ENCODE measurements around the gene MACROD2. TPM values are rescaled to one million over a fixed set of nuclear protein-coding genes. Genes with fewer than 3 reads are reported as not detected.
"Not testable (repeated sequence)": the region's sequence is repeated elsewhere in the genome, so short reads cannot be mapped to it uniquely, and the experiment has no call there.

The MACROD2 gene
- total RNA-seq, 1 experiment from 2014 or later: 3.1 TPM

- CTCF ChIA-PET: no interaction called here
- no peaks in the 10 kb centered on the region for H3K4me1 Mint-ChIP-seq (ENCODE audit: insufficient read depth, unreplicated experiment)
- intact Hi-C loops (cut with micrococcal nuclease): no loop called here
Observed at GRCh38 chr20:16011519-16011918, 2016.2 kb downstream of the MACROD2 start.

DNA sequence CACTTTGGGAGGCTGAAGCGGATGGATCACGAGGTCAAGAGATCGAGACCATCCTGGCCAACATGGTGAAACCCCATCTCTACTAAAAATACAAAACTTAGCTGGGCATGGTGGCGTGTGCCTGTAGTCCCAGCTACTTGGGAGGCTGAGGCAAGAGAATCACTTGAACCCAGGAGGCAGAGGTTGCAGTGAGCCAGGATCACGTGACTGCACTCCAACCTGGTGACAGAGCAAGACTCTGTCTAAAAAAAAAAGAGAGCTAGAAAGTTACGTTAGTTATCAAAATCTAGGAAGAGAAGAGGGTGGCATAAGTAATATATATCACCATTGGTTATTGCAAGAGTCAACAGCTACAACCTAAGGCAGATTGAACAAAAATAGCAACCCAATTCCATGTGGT lies 2017.6 kb downstream of the MACROD2 start:
- H3K36me3 Mint-ChIP-seq (ENCODE audit: insufficient read depth, unreplicated experiment); H3K9me3 Mint-ChIP-seq (ENCODE audit: unreplicated experiment); POLR2A ChIA-PET; DNase-seq (ENCODE audit: unreplicated experiment); H3K4me1 Mint-ChIP-seq (ENCODE audit: insufficient read depth, unreplicated experiment); intact Hi-C loops (cut with micrococcal nuclease); BruUV-seq (replicated peaks); H3K27ac Mint-ChIP-seq (ENCODE audit: low read depth, unreplicated experiment); H3K27me3 Mint-ChIP-seq (ENCODE audit: insufficient read depth, unreplicated experiment); H3K4me3 Mint-ChIP-seq (ENCODE audit: unreplicated experiment): not testable (repeated sequence)
- CTCF ChIA-PET: interaction anchor here (0.7 kb wide), 2 partner anchors 50 to 242 kb away, joined by 3 read pairs; no protein-coding TSS in a partner anchor

More at GRCh38 chr20:16011519-16011918, 2016.2 kb downstream of the MACROD2 start:
- no peaks in the 10 kb centered on the region for H3K27me3 Mint-ChIP-seq (ENCODE audit: insufficient read depth, unreplicated experiment)
- no peak overlapping the region for H3K27ac Mint-ChIP-seq (ENCODE audit: low read depth, unreplicated experiment)
- no peak for DNase-seq (ENCODE audit: unreplicated experiment)
- no peaks in the 10 kb centered on the region for H3K36me3 Mint-ChIP-seq (ENCODE audit: insufficient read depth, unreplicated experiment)
- TF ChIP-seq, protein P1, sequence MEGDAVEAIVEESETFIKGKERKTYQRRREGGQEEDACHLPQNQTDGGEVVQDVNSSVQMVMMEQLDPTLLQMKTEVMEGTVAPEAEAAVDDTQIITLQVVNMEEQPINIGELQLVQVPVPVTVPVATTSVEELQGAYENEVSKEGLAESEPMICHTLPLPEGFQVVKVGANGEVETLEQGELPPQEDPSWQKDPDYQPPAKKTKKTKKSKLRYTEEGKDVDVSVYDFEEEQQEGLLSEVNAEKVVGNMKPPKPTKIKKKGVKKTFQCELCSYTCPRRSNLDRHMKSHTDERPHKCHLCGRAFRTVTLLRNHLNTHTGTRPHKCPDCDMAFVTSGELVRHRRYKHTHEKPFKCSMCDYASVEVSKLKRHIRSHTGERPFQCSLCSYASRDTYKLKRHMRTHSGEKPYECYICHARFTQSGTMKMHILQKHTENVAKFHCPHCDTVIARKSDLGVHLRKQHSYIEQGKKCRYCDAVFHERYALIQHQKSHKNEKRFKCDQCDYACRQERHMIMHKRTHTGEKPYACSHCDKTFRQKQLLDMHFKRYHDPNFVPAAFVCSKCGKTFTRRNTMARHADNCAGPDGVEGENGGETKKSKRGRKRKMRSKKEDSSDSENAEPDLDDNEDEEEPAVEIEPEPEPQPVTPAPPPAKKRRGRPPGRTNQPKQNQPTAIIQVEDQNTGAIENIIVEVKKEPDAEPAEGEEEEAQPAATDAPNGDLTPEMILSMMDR (IDR thresholded peaks at IDR 0.05; ENCODE audit: unreplicated experiment): no peak
- H3K9me3 Mint-ChIP-seq (ENCODE audit: unreplicated experiment): no peaks in the 10 kb centered on the region
- no peak overlapping the region for H3K4me3 Mint-ChIP-seq (ENCODE audit: unreplicated experiment)
- BruUV-seq (replicated peaks): no TSS peak
- POLR2A ChIA-PET: no interaction called here

- CTCF ChIA-PET: interaction anchor here (0.6 kb wide), 1 partner anchor 419 kb away, joined by 3 read pairs; no protein-coding TSS in a partner anchor
- Mint-ChIP-seq H3K36me3 (ENCODE audit: insufficient read depth, unreplicated experiment) (no peaks in the 10 kb centered on the region), H3K4me1 (ENCODE audit: insufficient read depth, unreplicated experiment) (no peaks in the 10 kb centered on the region), H3K27ac (ENCODE audit: low read depth, unreplicated experiment) (no peak overlapping the region), H3K27me3 (ENCODE audit: insufficient read depth, unreplicated experiment) (no peaks in the 10 kb centered on the region), H3K9me3 (ENCODE audit: unreplicated experiment) (no peaks in the 10 kb centered on the region), H3K4me3 (ENCODE audit: unreplicated experiment) (no peak overlapping the region)
- POLR2A ChIA-PET: no interaction called here
- DNase-seq (ENCODE audit: unreplicated experiment): no peak
- TF ChIP-seq, protein P1 (IDR thresholded peaks at IDR 0.05; ENCODE audit: unreplicated experiment): no peak
- no TSS peak for BruUV-seq (replicated peaks)
- intact Hi-C loops (cut with micrococcal nuclease): no loop called here
Observed at GRCh38 chr20:16013631-16014030, 2018.3 kb downstream of the MACROD2 start.

GRCh38 chr20:16014436-16014835 lies 2019.1 kb downstream of the MACROD2 start:
- BruUV-seq (replicated peaks): no TSS peak
- POLR2A ChIA-PET: interaction anchor here (0.6 kb wide), 1 partner anchor 33 kb away, joined by 3 read pairs; no protein-coding TSS in a partner anchor
- no peaks in the 10 kb centered on the region for H3K27me3 Mint-ChIP-seq (ENCODE audit: insufficient read depth, unreplicated experiment)
- H3K4me3 Mint-ChIP-seq (ENCODE audit: unreplicated experiment): no peak overlapping the region
- no peak for DNase-seq (ENCODE audit: unreplicated experiment)
- no peaks in the 10 kb centered on the region for H3K9me3 Mint-ChIP-seq (ENCODE audit: unreplicated experiment)
- CTCF ChIA-PET: no interaction called here
- no peak overlapping the region for H3K27ac Mint-ChIP-seq (ENCODE audit: low read depth, unreplicated experiment)
- TF ChIP-seq, protein P1 (IDR thresholded peaks at IDR 0.05; ENCODE audit: unreplicated experiment): no peak
- no peaks in the 10 kb centered on the region for H3K4me1 Mint-ChIP-seq (ENCODE audit: insufficient read depth, unreplicated experiment)
- H3K36me3 Mint-ChIP-seq (ENCODE audit: insufficient read depth, unreplicated experiment): no peaks in the 10 kb centered on the region
- intact Hi-C loops (cut with micrococcal nuclease): no loop called here

- Mint-ChIP-seq H3K27ac (ENCODE audit: low read depth, unreplicated experiment) (no peak overlapping the region), H3K4me3 (ENCODE audit: unreplicated experiment) (no peak overlapping the region)
- POLR2A ChIA-PET: interaction anchor here (0.7 to 1.1 kb wide), 2 partner anchors 11 to 342 kb away, joined by 3 read pairs; no protein-coding TSS in a partner anchor
Observed at GRCh38 chr20:16017656-16018055, 2022.3 kb downstream of the MACROD2 start.

More at GRCh38 chr20:16017656-16018055, 2022.3 kb downstream of the MACROD2 start:
- peaks cover 6% of the 10 kb centered on the region for H3K4me1 Mint-ChIP-seq (ENCODE audit: insufficient read depth, unreplicated experiment)
- no peak for DNase-seq (ENCODE audit: unreplicated experiment)
- CTCF ChIA-PET: interaction anchor here (0.7 kb wide), 1 partner anchor 553 kb away, joined by 6 read pairs; no protein-coding TSS in a partner anchor
- TF ChIP-seq, protein P1 (IDR thresholded peaks at IDR 0.05; ENCODE audit: unreplicated experiment): no peak
- BruUV-seq (replicated peaks): no TSS peak
- no peaks in the 10 kb centered on the region for H3K36me3 Mint-ChIP-seq (ENCODE audit: insufficient read depth, unreplicated experiment)
- intact Hi-C loops (cut with micrococcal nuclease): no loop called here
- no peaks in the 10 kb centered on the region for H3K9me3 Mint-ChIP-seq (ENCODE audit: unreplicated experiment)
- H3K27me3 Mint-ChIP-seq (ENCODE audit: insufficient read depth, unreplicated experiment): no peaks in the 10 kb centered on the region

Measured in MCF 10A (cell line).